ENCODE measurements around the gene IL36B. TPM values are rescaled to one million over a fixed set of nuclear protein-coding genes. Genes with fewer than 3 reads are reported as not detected.

IL36B gene
- total RNA-seq, 1 donor from 2014 or later: not detected

GRCh38 chr2:113058411-113058994 lies 5.8 kb upstream of the IL36B start:
- Mint-ChIP-seq H3K4me3 (no peak overlapping the region), H3K27me3 (ENCODE audit: low read depth) (peaks cover 10% of the 10 kb centered on the region), H3K36me3 (ENCODE audit: low read depth) (peaks cover 2% of the 10 kb centered on the region), H3K4me1 (no peaks in the 10 kb centered on the region), H3K27ac (ENCODE audit: unreplicated experiment) (no peak overlapping the region), H3K9me3 (peaks cover 15% of the 10 kb centered on the region)
- TF ChIP-seq, protein P1, sequence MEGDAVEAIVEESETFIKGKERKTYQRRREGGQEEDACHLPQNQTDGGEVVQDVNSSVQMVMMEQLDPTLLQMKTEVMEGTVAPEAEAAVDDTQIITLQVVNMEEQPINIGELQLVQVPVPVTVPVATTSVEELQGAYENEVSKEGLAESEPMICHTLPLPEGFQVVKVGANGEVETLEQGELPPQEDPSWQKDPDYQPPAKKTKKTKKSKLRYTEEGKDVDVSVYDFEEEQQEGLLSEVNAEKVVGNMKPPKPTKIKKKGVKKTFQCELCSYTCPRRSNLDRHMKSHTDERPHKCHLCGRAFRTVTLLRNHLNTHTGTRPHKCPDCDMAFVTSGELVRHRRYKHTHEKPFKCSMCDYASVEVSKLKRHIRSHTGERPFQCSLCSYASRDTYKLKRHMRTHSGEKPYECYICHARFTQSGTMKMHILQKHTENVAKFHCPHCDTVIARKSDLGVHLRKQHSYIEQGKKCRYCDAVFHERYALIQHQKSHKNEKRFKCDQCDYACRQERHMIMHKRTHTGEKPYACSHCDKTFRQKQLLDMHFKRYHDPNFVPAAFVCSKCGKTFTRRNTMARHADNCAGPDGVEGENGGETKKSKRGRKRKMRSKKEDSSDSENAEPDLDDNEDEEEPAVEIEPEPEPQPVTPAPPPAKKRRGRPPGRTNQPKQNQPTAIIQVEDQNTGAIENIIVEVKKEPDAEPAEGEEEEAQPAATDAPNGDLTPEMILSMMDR (conservative IDR thresholded peaks at IDR 0.05): no peak
- DNase-seq (ENCODE audit: low read depth, low spot score): no peak

GRCh38 chr2:113057117-113057516 lies 4.5 kb upstream of the IL36B start:
- TF ChIP-seq, protein P1 (conservative IDR thresholded peaks at IDR 0.05): no peak
- peaks cover 19% of the 10 kb centered on the region for H3K27me3 Mint-ChIP-seq (ENCODE audit: low read depth)
- peaks cover 18% of the 10 kb centered on the region for H3K9me3 Mint-ChIP-seq
- no peaks in the 10 kb centered on the region for H3K4me1 Mint-ChIP-seq
- H3K4me3 Mint-ChIP-seq: no peak overlapping the region
- H3K27ac Mint-ChIP-seq (ENCODE audit: unreplicated experiment): no peak overlapping the region
- H3K36me3 Mint-ChIP-seq (ENCODE audit: low read depth): peaks cover 2% of the 10 kb centered on the region
- DNase-seq (ENCODE audit: low read depth, low spot score): no peak

- H3K27me3 Mint-ChIP-seq (ENCODE audit: low read depth): peaks cover 20% of the 10 kb centered on the region
- DNase-seq (ENCODE audit: low read depth, low spot score): no peak
- H3K4me1 Mint-ChIP-seq: no peaks in the 10 kb centered on the region
- no peak overlapping the region for H3K4me3 Mint-ChIP-seq
- peaks cover 2% of the 10 kb centered on the region for H3K36me3 Mint-ChIP-seq (ENCODE audit: low read depth)
- peaks cover 18% of the 10 kb centered on the region for H3K9me3 Mint-ChIP-seq
- no peak overlapping the region for H3K27ac Mint-ChIP-seq (ENCODE audit: unreplicated experiment)
- TF ChIP-seq, protein P1 (conservative IDR thresholded peaks at IDR 0.05): no peak
These were observed 3.9 kb upstream of the IL36B start for GRCh38 chr2:113056521-113056920.

- Mint-ChIP-seq H3K27ac (ENCODE audit: unreplicated experiment) (no peak overlapping the region), H3K27me3 (ENCODE audit: low read depth) (peaks cover 21% of the 10 kb centered on the region), H3K36me3 (ENCODE audit: low read depth) (peaks cover 2% of the 10 kb centered on the region), H3K9me3 (peaks cover 19% of the 10 kb centered on the region), H3K4me3 (no peak overlapping the region), H3K4me1 (no peaks in the 10 kb centered on the region)
- TF ChIP-seq, protein P1 (conservative IDR thresholded peaks at IDR 0.05): no peak
- no peak for DNase-seq (ENCODE audit: low read depth, low spot score)
These were observed 1.4 kb upstream of the IL36B start for GRCh38 chr2:113054066-113054465.

GRCh38 chr2:113053666-113054065 lies 999 bp upstream of the IL36B start:
- H3K4me3 Mint-ChIP-seq: no peak overlapping the region
- peaks cover 2% of the 10 kb centered on the region for H3K36me3 Mint-ChIP-seq (ENCODE audit: low read depth)
- H3K27ac Mint-ChIP-seq (ENCODE audit: unreplicated experiment): no peak overlapping the region
- H3K27me3 Mint-ChIP-seq (ENCODE audit: low read depth): peaks cover 23% of the 10 kb centered on the region
- no peaks in the 10 kb centered on the region for H3K4me1 Mint-ChIP-seq
- DNase-seq (ENCODE audit: low read depth, low spot score): no peak
- H3K9me3 Mint-ChIP-seq: peaks cover 20% of the 10 kb centered on the region
- TF ChIP-seq, protein P1 (conservative IDR thresholded peaks at IDR 0.05): no peak

All from neural crest cell (in vitro differentiated cells).